ENCODE data around the gene SPANXD. TPM values are rescaled to one million over a fixed set of nuclear protein-coding genes. Genes with fewer than 3 reads are reported as not detected.

SPANXD gene
- total RNA-seq, 1 donor from 2014 or later: not detected

GRCh38 chrX:141652286-141652685 lies 46.3 kb downstream of the SPANXD start:
- H3K27me3 ChIP-seq: no peaks in the 10 kb centered on the region
- H3K9me3 ChIP-seq: no peaks in the 10 kb centered on the region
- no peak overlapping the region for H3K27ac ChIP-seq
- no peak for DNase-seq (ENCODE audit: low spot score in 2 of 2)
- H3K4me3 ChIP-seq: no peak overlapping the region
- H3K4me1 ChIP-seq: no peaks in the 10 kb centered on the region
- no peak for TF ChIP-seq CTCF (IDR thresholded peaks at IDR 0.05)
- H3K36me3 ChIP-seq: no peaks in the 10 kb centered on the region
- intact Hi-C loops (cut with DNase I): no loop called here

Other genes starting within 250 kb of the SPANXD start
- not detected for gene SPANXA1, start 114.0 kb downstream of the SPANXD start, total RNA-seq
- not detected for gene SPANXA2, start 109.0 kb downstream of the SPANXD start, total RNA-seq
- gene MAGEC3, start 139.6 kb upstream of the SPANXD start, total RNA-seq: not detected
- gene MAGEC1, start 205.2 kb upstream of the SPANXD start, total RNA-seq: not detected

All from ascending aorta (tissue), 2 donors.